Neuronal stem cell (in vitro differentiated cells): ENCODE results near the gene DEUP1.

Experiments used
- DNase-seq: peaks from one replicate; pipeline ENCODE4 v3.0.0-alpha.2; 2013; ENCODE audit warnings: low spot score
- H2AFZ ChIP-seq: one replicate; pipeline ENCODE4 v1.6.1; 2013; ENCODE audit warnings: mild to moderate bottlenecking, low read length, inconsistent platforms
- H2AK5ac ChIP-seq: 2 replicates; pipeline ENCODE4 v1.6.1; 2013; ENCODE audit warnings: low read depth, mild to moderate bottlenecking, inconsistent platforms, low read length, moderate library complexity, mixed read lengths
- H2BK120ac ChIP-seq: 2 replicates; pipeline ENCODE4 v1.6.1; 2013; ENCODE audit warnings: low read depth, mild to moderate bottlenecking, inconsistent platforms, low read length, moderate library complexity, mixed read lengths
- H2BK12ac ChIP-seq: one replicate; pipeline ENCODE4 v1.6.1; 2013; ENCODE audit warnings: low read length, inconsistent platforms
- H2BK15ac ChIP-seq: 2 replicates; pipeline ENCODE4 v1.6.1; 2013; ENCODE audit warnings: mild to moderate bottlenecking, low read length, inconsistent platforms, mixed read lengths
- H2BK5ac ChIP-seq: one replicate; pipeline ENCODE4 v1.6.1; 2013; ENCODE audit warnings: inconsistent platforms, mild to moderate bottlenecking, low read length, moderate library complexity
- H3K14ac ChIP-seq: one replicate; pipeline ENCODE4 v1.6.1; 2013; ENCODE audit warnings: low read length, inconsistent platforms
- H3K18ac ChIP-seq: 2 replicates; pipeline ENCODE4 v1.6.1; 2013; ENCODE audit warnings: low read length, inconsistent platforms
- H3K23ac ChIP-seq: 2 replicates; pipeline ENCODE4 v1.6.1; 2013; ENCODE audit warnings: low read depth, mild to moderate bottlenecking, mixed read lengths, low read length, inconsistent platforms; ENCODE audit not compliant: poor library complexity
- H3K27ac ChIP-seq: replicated peaks from 3 replicates; pipeline ENCODE4 v1.5.1; 2013; ENCODE audit warnings: low read length, inconsistent platforms
- H3K27me3 ChIP-seq, 3 experiments: 2 replicates each; pipeline ENCODE4 v1.6.1; 2013; ENCODE audit warnings: low read length in 3 of 3, mild to moderate bottlenecking in 2 of 3, inconsistent platforms in 1 of 3, low read depth in 1 of 3, mixed read lengths in 1 of 3, moderate library complexity in 1 of 3; ENCODE audit not compliant: control insufficient read depth in 3 of 3, insufficient read depth in 3 of 3
- H3K36me3 ChIP-seq, 2 donors: replicated peaks in 1 of 2; 2 replicates each; pipeline ENCODE4 v1.6.1; 2013; ENCODE audit warnings: low read length in 2 of 2; ENCODE audit not compliant: control insufficient read depth in 2 of 2, insufficient read depth in 2 of 2
- H3K4ac ChIP-seq: 2 replicates; pipeline ENCODE4 v1.6.1; 2013; ENCODE audit warnings: inconsistent platforms, mild to moderate bottlenecking, low read length, moderate library complexity
- H3K4me1 ChIP-seq, 2 donors: 1 replicate in 1 of 2; 2 replicates in 1 of 2; pipeline ENCODE4 v1.6.1; 2013; ENCODE audit warnings: low read length in 2 of 2, low read depth in 1 of 2; ENCODE audit not compliant: control insufficient read depth in 2 of 2, insufficient read depth in 1 of 2
- H3K4me2 ChIP-seq: one replicate; pipeline ENCODE4 v1.6.1; 2013; ENCODE audit warnings: mild to moderate bottlenecking, low read length, inconsistent platforms; ENCODE audit not compliant: insufficient read depth, poor library complexity, severe bottlenecking
- H3K4me3 ChIP-seq, 2 donors: 2 replicates each; pipeline ENCODE4 v1.5.1; 2013; ENCODE audit warnings: low read length in 2 of 2, mild to moderate bottlenecking in 2 of 2, inconsistent platforms in 1 of 2, moderate library complexity in 1 of 2
- H3K79me1 ChIP-seq: one replicate; pipeline ENCODE4 v1.6.1; 2013; ENCODE audit warnings: low read depth, mild to moderate bottlenecking, inconsistent platforms, low read length, moderate library complexity
- H3K9ac ChIP-seq: one replicate; pipeline ENCODE4 v1.6.1; 2013; ENCODE audit warnings: mild to moderate bottlenecking, low read depth, low read length, inconsistent platforms; ENCODE audit not compliant: poor library complexity
- H3K9me3 ChIP-seq, 2 donors: replicated peaks in 1 of 2; 2 replicates each; pipeline versions ENCODE3 to v1.6.1; 2013; ENCODE audit warnings: low read length in 2 of 2, mild to moderate bottlenecking in 2 of 2, inconsistent platforms in 1 of 2, low read depth in 1 of 2, mixed read lengths in 1 of 2, moderate library complexity in 1 of 2; ENCODE audit not compliant: control insufficient read depth in 2 of 2, insufficient read depth in 1 of 2
- H4K8ac ChIP-seq: one replicate; pipeline ENCODE4 v1.6.1; 2013; ENCODE audit warnings: low read depth, mild to moderate bottlenecking, inconsistent platforms, low read length, moderate library complexity
- H4K91ac ChIP-seq: one replicate; pipeline ENCODE4 v1.6.1; 2013; ENCODE audit warnings: low read length, low read depth, mild to moderate bottlenecking, inconsistent platforms; ENCODE audit not compliant: poor library complexity
- WGBS, 2 donors: extraction: QIAGEN DNeasy Blood & Tissue Kit; methylation state at CpG; one replicate each; pipeline ENCODE4 v1.1.7; 2013; ENCODE audit warnings: missing lambda C conversion rate in 2 of 2, mixed read lengths in 1 of 2; ENCODE audit not compliant: insufficient read length in 2 of 2, insufficient replicate concordance in 1 of 2; ENCODE audit errors: extremely low coverage in 2 of 2; 5-methylcytosine and 5-hydroxymethylcytosine counted together

DEUP1 gene

GRCh38 chr11:93484716-93485115 lies 154.2 kb downstream of the DEUP1 start:
- Histone ChIP-seq H3K27me3 (no peaks in the 10 kb centered on the region), H2BK12ac (no peak overlapping the region), H3K23ac (no peak overlapping the region), H3K14ac (no peak overlapping the region), H2BK120ac (no peak overlapping the region), H2BK15ac (no peak overlapping the region), H3K4ac (no peak overlapping the region), H3K4me1 (peaks cover 41 to 45% of the 10 kb centered on the region in 2 donors), H3K36me3 (no peaks in the 10 kb centered on the region), H2AFZ (no peak overlapping the region), H4K8ac (no peak overlapping the region), H2BK5ac (no peak overlapping the region), H3K4me3 (no peak overlapping the region), H4K91ac (no peak overlapping the region), H3K9me3 (no peaks in the 10 kb centered on the region), H3K9ac (no peak overlapping the region), H2AK5ac (no peak overlapping the region), H3K18ac (no peak overlapping the region), H3K79me1 (peaks cover 6% of the 10 kb centered on the region), H3K27ac (no peak overlapping the region), H3K4me2 (no peak overlapping the region)
- DNase-seq, result no peak
- no CpG with 5 or more reads among the region's 3 CpGs for WGBS, 2 donors

GRCh38 chr11:93485983-93486382 lies 155.4 kb downstream of the DEUP1 start:
- H3K9ac ChIP-seq, result no peak overlapping the region
- H2BK5ac ChIP-seq, result no peak overlapping the region
- H2BK120ac ChIP-seq, result no peak overlapping the region
- H4K91ac ChIP-seq, result no peak overlapping the region
- WGBS, 2 donors, result no CpG with 5 or more reads among the region's 2 CpGs
- no peaks in the 10 kb centered on the region for H3K27me3 ChIP-seq
- no peak overlapping the region for H3K14ac ChIP-seq
- H2BK12ac ChIP-seq, result no peak overlapping the region
- H3K9me3 ChIP-seq, result no peaks in the 10 kb centered on the region
- H3K23ac ChIP-seq, result no peak overlapping the region
- no peak for DNase-seq
- no peak overlapping the region for H4K8ac ChIP-seq
- peak overlapping the region; percentile 50 for H3K18ac ChIP-seq
- H2AK5ac ChIP-seq, result peak overlapping the region; percentile 69
- H3K4me3 ChIP-seq, result no peak overlapping the region
- H3K79me1 ChIP-seq, result peaks cover 6% of the 10 kb centered on the region
- H3K4ac ChIP-seq, result no peak overlapping the region
- H3K36me3 ChIP-seq, result no peaks in the 10 kb centered on the region
- H3K27ac ChIP-seq, result no peak overlapping the region
- H3K4me2 ChIP-seq, result no peak overlapping the region
- H2BK15ac ChIP-seq, result no peak overlapping the region
- no peak overlapping the region for H2AFZ ChIP-seq
- H3K4me1 ChIP-seq, result peaks cover 43 to 45% of the 10 kb centered on the region in 2 donors

- H3K9me3 ChIP-seq, result no peaks in the 10 kb centered on the region
- H3K18ac ChIP-seq, result peak overlapping the region; percentile 62
- no peaks in the 10 kb centered on the region for H3K36me3 ChIP-seq
- no peak overlapping the region for H3K4me3 ChIP-seq
- H2AFZ ChIP-seq, result no peak overlapping the region
- H3K14ac ChIP-seq, result no peak overlapping the region
- no peaks in the 10 kb centered on the region for H3K27me3 ChIP-seq
- H2BK15ac ChIP-seq, result no peak overlapping the region
- no CpG with 5 or more reads among the region's 7 CpGs for whole genome bisulfite sequencing, 2 donors
- H3K23ac ChIP-seq, result no peak overlapping the region
- H4K8ac ChIP-seq, result no peak overlapping the region
- H3K4me1 ChIP-seq, result peaks cover 41 to 45% of the 10 kb centered on the region in 2 donors
- no peak overlapping the region for H3K4ac ChIP-seq
- H3K27ac ChIP-seq, result no peak overlapping the region
- H2BK120ac ChIP-seq, result no peak overlapping the region
- no peak overlapping the region for H3K9ac ChIP-seq
- no peak overlapping the region for H3K4me2 ChIP-seq
- H3K79me1 ChIP-seq, result peaks cover 6% of the 10 kb centered on the region
- H2AK5ac ChIP-seq, result no peak overlapping the region
- no peak overlapping the region for H2BK12ac ChIP-seq
- H4K91ac ChIP-seq, result no peak overlapping the region
- H2BK5ac ChIP-seq, result no peak overlapping the region
- no peak for DNase-seq
Observed at GRCh38 chr11:93487032-93487483, 156.5 kb downstream of the DEUP1 start.
